ENCODE data around the gene DOP1B.

The DOP1B gene

GRCh38 chr21:36170823-36171222 lies 14.2 kb downstream of the DOP1B start:
- Histone ChIP-seq H2AFZ (ENCODE audit: low read length) (no peak overlapping the region), H3K9me3 (ENCODE audit: insufficient read depth, low read depth, low read length) (no peaks in the 10 kb centered on the region), H3K9me2 (replicated peaks; ENCODE audit: low read depth, low read length) (no peaks in the 10 kb centered on the region), H3K27me3 (ENCODE audit: insufficient read depth, low read length, poor library complexity, severe bottlenecking) (no peaks in the 10 kb centered on the region), H4K20me1 (ENCODE audit: insufficient read depth, low read length, poor library complexity, severe bottlenecking) (no peaks in the 10 kb centered on the region), H3K79me2 (ENCODE audit: insufficient read depth, low read length) (no peaks in the 10 kb centered on the region), H3K36me3 (ENCODE audit: insufficient read depth, low read length) (peaks cover 6% of the 10 kb centered on the region; the same call in 1 of the 2 replicates), H3K4me1 (ENCODE audit: insufficient read depth, low read length, poor library complexity, severe bottlenecking) (no peaks in the 10 kb centered on the region), H3K4me2 (ENCODE audit: low read depth, low read length, poor library complexity, severe bottlenecking) (no peak overlapping the region), H3K4me3 (ENCODE audit: low read length, poor library complexity, severe bottlenecking) (no peak overlapping the region), H3K9ac (ENCODE audit: low read depth, low read length, poor library complexity, severe bottlenecking) (no peak overlapping the region), H3F3A (ENCODE audit: low read depth) (no peaks in the 10 kb centered on the region)
- TF ChIP-seq EZH2phosphoT487 (IDR thresholded peaks at IDR 0.05; ENCODE audit: borderline replicate concordance) = no peak
- TF ChIP-seq CTCF (conservative IDR thresholded peaks at IDR 0.05; ENCODE audit: low read length) = no peak

- Histone ChIP-seq H2AFZ (ENCODE audit: low read length) (no peak overlapping the region), H3F3A (ENCODE audit: low read depth) (no peaks in the 10 kb centered on the region), H3K4me2 (ENCODE audit: low read depth, low read length, poor library complexity, severe bottlenecking) (no peak overlapping the region), H3K9me3 (ENCODE audit: insufficient read depth, low read depth, low read length) (no peaks in the 10 kb centered on the region), H3K79me2 (ENCODE audit: insufficient read depth, low read length) (no peaks in the 10 kb centered on the region), H3K36me3 (ENCODE audit: insufficient read depth, low read length) (peaks cover 6% of the 10 kb centered on the region; the same call in 1 of the 2 replicates), H3K27me3 (ENCODE audit: insufficient read depth, low read length, poor library complexity, severe bottlenecking) (no peaks in the 10 kb centered on the region), H3K9ac (ENCODE audit: low read depth, low read length, poor library complexity, severe bottlenecking) (no peak overlapping the region), H3K4me1 (ENCODE audit: insufficient read depth, low read length, poor library complexity, severe bottlenecking) (no peaks in the 10 kb centered on the region), H3K9me2 (replicated peaks; ENCODE audit: low read depth, low read length) (no peaks in the 10 kb centered on the region), H4K20me1 (ENCODE audit: insufficient read depth, low read length, poor library complexity, severe bottlenecking) (no peaks in the 10 kb centered on the region), H3K4me3 (ENCODE audit: low read length, poor library complexity, severe bottlenecking) (no peak overlapping the region)
- TF ChIP-seq CTCF (conservative IDR thresholded peaks at IDR 0.05; ENCODE audit: low read length) (no peak), EZH2phosphoT487 (IDR thresholded peaks at IDR 0.05; ENCODE audit: borderline replicate concordance) (no peak)
Observed at GRCh38 chr21:36171336-36171735, 14.7 kb downstream of the DOP1B start.

- TF ChIP-seq EZH2phosphoT487 (IDR thresholded peaks at IDR 0.05; ENCODE audit: borderline replicate concordance) (no peak), CTCF (conservative IDR thresholded peaks at IDR 0.05; ENCODE audit: low read length) (no peak)
- no peaks in the 10 kb centered on the region for H3K79me2 ChIP-seq (ENCODE audit: insufficient read depth, low read length)
- no peaks in the 10 kb centered on the region for H3K4me1 ChIP-seq (ENCODE audit: insufficient read depth, low read length, poor library complexity, severe bottlenecking)
- H3K4me3 ChIP-seq (ENCODE audit: low read length, poor library complexity, severe bottlenecking) = no peak overlapping the region
- H3K9ac ChIP-seq (ENCODE audit: low read depth, low read length, poor library complexity, severe bottlenecking) = no peak overlapping the region
- H3K27me3 ChIP-seq (ENCODE audit: insufficient read depth, low read length, poor library complexity, severe bottlenecking) = no peaks in the 10 kb centered on the region
- H3K36me3 ChIP-seq (ENCODE audit: insufficient read depth, low read length) = peaks cover 6% of the 10 kb centered on the region; the same call in 1 of the 2 replicates
- H2AFZ ChIP-seq (ENCODE audit: low read length) = no peak overlapping the region
- no peaks in the 10 kb centered on the region for H4K20me1 ChIP-seq (ENCODE audit: insufficient read depth, low read length, poor library complexity, severe bottlenecking)
- H3F3A ChIP-seq (ENCODE audit: low read depth) = no peaks in the 10 kb centered on the region
- no peaks in the 10 kb centered on the region for H3K9me3 ChIP-seq (ENCODE audit: insufficient read depth, low read depth, low read length)
- no peak overlapping the region for H3K4me2 ChIP-seq (ENCODE audit: low read depth, low read length, poor library complexity, severe bottlenecking)
- H3K9me2 ChIP-seq (replicated peaks; ENCODE audit: low read depth, low read length) = no peaks in the 10 kb centered on the region
Observed at GRCh38 chr21:36171741-36172331, 15.2 kb downstream of the DOP1B start.

Data from Loucy (cell line).